GM12864 (cell line): ENCODE measurements around the gene C2orf80.
"Not testable (repeated sequence)": the region's sequence is repeated elsewhere in the genome, so short reads cannot be mapped to it uniquely, and the experiment has no call there.

Experiments
- DNase-seq: peaks from one replicate; pipeline ENCODE4 v3.0.0-alpha.2; 2011; ENCODE audit warnings: low read depth
- H3K4me3 ChIP-seq: 2 replicates; pipeline ENCODE4 v1.5.1; 2011; ENCODE audit warnings: mild to moderate bottlenecking, low read depth, low read length, control low read depth
- TF ChIP-seq, protein P1 (sequence below): IDR thresholded peaks from 2 replicates; pipeline ENCODE4 v1.5.1; 2011; ENCODE audit warnings: low read depth, mild to moderate bottlenecking, moderate library complexity, low read length, control low read depth, inconsistent platforms; ENCODE audit errors: missing control alignments

The C2orf80 gene

GRCh38 chr2:208125251-208125650 lies 64.6 kb downstream of the C2orf80 start:
- no peak overlapping the region for H3K4me3 ChIP-seq
- TF ChIP-seq, protein P1, sequence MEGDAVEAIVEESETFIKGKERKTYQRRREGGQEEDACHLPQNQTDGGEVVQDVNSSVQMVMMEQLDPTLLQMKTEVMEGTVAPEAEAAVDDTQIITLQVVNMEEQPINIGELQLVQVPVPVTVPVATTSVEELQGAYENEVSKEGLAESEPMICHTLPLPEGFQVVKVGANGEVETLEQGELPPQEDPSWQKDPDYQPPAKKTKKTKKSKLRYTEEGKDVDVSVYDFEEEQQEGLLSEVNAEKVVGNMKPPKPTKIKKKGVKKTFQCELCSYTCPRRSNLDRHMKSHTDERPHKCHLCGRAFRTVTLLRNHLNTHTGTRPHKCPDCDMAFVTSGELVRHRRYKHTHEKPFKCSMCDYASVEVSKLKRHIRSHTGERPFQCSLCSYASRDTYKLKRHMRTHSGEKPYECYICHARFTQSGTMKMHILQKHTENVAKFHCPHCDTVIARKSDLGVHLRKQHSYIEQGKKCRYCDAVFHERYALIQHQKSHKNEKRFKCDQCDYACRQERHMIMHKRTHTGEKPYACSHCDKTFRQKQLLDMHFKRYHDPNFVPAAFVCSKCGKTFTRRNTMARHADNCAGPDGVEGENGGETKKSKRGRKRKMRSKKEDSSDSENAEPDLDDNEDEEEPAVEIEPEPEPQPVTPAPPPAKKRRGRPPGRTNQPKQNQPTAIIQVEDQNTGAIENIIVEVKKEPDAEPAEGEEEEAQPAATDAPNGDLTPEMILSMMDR, result no peak
- DNase-seq, result no peak

GRCh38 chr2:208124013-208124715 lies 65.7 kb downstream of the C2orf80 start, which contains the start of gene CRYGD:
CRYGD (minus strand) TSS chr2:208124524; CDS start chr2:208124473, 51 bp downstream.
- not testable (repeated sequence) for DNase-seq, H3K4me3 ChIP-seq

GRCh38 chr2:208122248-208122647 lies 67.6 kb downstream of the C2orf80 start:
- DNase-seq, result no peak
- no peak overlapping the region for H3K4me3 ChIP-seq
- TF ChIP-seq, protein P1, result no peak

DNA sequence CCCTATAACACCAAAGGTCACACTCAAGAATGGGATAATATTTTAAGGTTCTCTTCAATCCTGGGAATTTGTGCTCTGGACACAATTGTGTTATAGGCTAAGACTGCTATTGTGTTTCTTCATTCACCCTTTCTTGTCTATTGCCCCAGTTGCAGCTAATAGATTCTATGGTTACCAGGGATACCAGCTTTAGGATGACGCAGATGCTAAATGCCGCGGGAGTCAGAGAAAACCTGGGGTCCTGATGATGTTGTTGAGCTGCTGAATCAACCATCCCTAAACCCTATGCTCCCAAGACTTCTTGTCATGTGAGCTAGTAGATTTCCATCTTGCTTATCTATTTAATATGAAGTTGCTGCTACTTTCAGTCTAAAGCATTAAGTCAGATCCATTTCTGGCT lies 70.9 kb downstream of the C2orf80 start:
- DNase-seq, result no peak
- TF ChIP-seq, protein P1, result no peak
- H3K4me3 ChIP-seq, result no peak overlapping the region

- H3K4me3 ChIP-seq, result not testable (repeated sequence)
These were observed 72.4 kb downstream of the C2orf80 start for GRCh38 chr2:208117390-208117789.

More at GRCh38 chr2:208117390-208117789, 72.4 kb downstream of the C2orf80 start:
- not testable (repeated sequence) for DNase-seq
